NCI-H526 treated with DMSO at 0.1 percent for 48 hours (cell line): ENCODE data around the gene EIF2D.
A peak's percentile ranks its signal among the peaks of the same experiment; 100 is the strongest.
"Not testable (repeated sequence)": the region's sequence is repeated elsewhere in the genome, so short reads cannot be mapped to it uniquely, and the experiment has no call there.

Source experiments
- DNase-seq: peaks from one replicate; lab custom pipeline; 2025; lab: John Stamatoyannopoulos, UW

The EIF2D gene

GRCh38 chr1:206612129-206612876 is at the start of gene EIF2D:
TSS of gene EIF2D (minus strand) at chr1:206612465. CDS start at chr1:206612342, 123 bp downstream.
- DNase-seq, result peak; percentile 48

- DNase-seq, result no peak
Observed at GRCh38 chr1:206661161-206661820, 49.0 kb upstream of the EIF2D start.

- no peak for DNase-seq
Observed at GRCh38 chr1:206660136-206660535, 47.9 kb upstream of the EIF2D start.

GRCh38 chr1:206658981-206659273 is 46.7 kb upstream of the EIF2D start:
- no peak for DNase-seq

GRCh38 chr1:206658264-206658980 is 46.2 kb upstream of the EIF2D start:
- no peak for DNase-seq

- DNase-seq, result no peak
Observed at GRCh38 chr1:206657751-206658150, 45.5 kb upstream of the EIF2D start.

- DNase-seq, result no peak
Observed at GRCh38 chr1:206656936-206657335, 44.7 kb upstream of the EIF2D start.

- DNase-seq, result no peak
Observed at GRCh38 chr1:206655471-206655882, 43.2 kb upstream of the EIF2D start.

GRCh38 chr1:206654828-206655227 is 42.6 kb upstream of the EIF2D start:
- no peak for DNase-seq

- DNase-seq, result no peak
Observed at GRCh38 chr1:206653715-206654459, 41.6 kb upstream of the EIF2D start.

GRCh38 chr1:206651958-206652890 is 40.0 kb upstream of the EIF2D start:
- no peak for DNase-seq

GRCh38 chr1:206651014-206651413 is 38.7 kb upstream of the EIF2D start:
- DNase-seq, result no peak

- no peak for DNase-seq
Observed at GRCh38 chr1:206649261-206649921, 37.1 kb upstream of the EIF2D start.

- DNase-seq, result no peak
Observed at GRCh38 chr1:206647224-206647623, 35.0 kb upstream of the EIF2D start.

- no peak for DNase-seq
Observed at GRCh38 chr1:206646504-206646903, 34.2 kb upstream of the EIF2D start.

- no peak for DNase-seq
Observed at GRCh38 chr1:206643118-206643698, 30.9 kb upstream of the EIF2D start.

GRCh38 chr1:206642074-206642473 is 29.8 kb upstream of the EIF2D start:
- not testable (repeated sequence) for DNase-seq

- no peak for DNase-seq
Observed at GRCh38 chr1:206637605-206638004, 25.3 kb upstream of the EIF2D start.

- no peak for DNase-seq
Observed at GRCh38 chr1:206636671-206637070, 24.4 kb upstream of the EIF2D start.

- DNase-seq, result no peak
Observed at GRCh38 chr1:206635978-206636345, 23.7 kb upstream of the EIF2D start.
